GM12872 (cell line): Measurements from ENCODE around the gene CSNK1G1.

Experiments used
- TF ChIP-seq, protein P1 (sequence below): IDR thresholded peaks from 3 replicates; pipeline ENCODE4 v1.5.1; 2011; ENCODE audit warnings: low read depth, mild to moderate bottlenecking, low read length, moderate library complexity; ENCODE audit not compliant: insufficient read depth

CSNK1G1 gene

DNA sequence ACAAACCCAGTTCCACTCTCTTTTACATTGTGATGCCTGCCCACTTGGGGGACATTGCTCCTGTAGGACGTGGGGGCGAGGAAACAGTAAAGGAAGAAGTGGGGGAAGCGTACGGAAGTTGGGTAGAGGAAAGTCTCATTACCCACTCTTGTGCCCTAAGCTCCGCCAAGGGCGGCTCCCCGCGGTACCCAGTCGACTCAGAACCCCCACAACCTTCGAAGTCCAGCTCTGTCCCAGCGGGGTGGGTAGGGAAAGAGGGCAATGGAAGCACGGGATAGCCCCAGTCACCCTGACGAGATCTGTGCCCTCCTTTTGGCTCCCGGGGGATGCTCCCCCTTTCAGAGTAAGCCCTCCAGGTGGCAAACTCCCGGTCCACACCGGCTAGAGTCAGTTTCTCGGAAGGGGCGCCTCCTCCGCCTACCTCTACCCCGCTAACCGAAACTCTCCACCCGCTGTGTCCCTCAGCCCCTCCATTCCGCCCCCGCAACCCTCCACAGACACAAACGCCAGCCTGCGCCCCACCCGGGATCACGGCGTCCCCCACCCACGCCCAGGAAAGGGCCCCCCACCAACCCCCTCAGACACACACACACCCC, 527 bp downstream of the CSNK1G1 start:
- TF ChIP-seq, protein P1, sequence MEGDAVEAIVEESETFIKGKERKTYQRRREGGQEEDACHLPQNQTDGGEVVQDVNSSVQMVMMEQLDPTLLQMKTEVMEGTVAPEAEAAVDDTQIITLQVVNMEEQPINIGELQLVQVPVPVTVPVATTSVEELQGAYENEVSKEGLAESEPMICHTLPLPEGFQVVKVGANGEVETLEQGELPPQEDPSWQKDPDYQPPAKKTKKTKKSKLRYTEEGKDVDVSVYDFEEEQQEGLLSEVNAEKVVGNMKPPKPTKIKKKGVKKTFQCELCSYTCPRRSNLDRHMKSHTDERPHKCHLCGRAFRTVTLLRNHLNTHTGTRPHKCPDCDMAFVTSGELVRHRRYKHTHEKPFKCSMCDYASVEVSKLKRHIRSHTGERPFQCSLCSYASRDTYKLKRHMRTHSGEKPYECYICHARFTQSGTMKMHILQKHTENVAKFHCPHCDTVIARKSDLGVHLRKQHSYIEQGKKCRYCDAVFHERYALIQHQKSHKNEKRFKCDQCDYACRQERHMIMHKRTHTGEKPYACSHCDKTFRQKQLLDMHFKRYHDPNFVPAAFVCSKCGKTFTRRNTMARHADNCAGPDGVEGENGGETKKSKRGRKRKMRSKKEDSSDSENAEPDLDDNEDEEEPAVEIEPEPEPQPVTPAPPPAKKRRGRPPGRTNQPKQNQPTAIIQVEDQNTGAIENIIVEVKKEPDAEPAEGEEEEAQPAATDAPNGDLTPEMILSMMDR = no peak

DNA sequence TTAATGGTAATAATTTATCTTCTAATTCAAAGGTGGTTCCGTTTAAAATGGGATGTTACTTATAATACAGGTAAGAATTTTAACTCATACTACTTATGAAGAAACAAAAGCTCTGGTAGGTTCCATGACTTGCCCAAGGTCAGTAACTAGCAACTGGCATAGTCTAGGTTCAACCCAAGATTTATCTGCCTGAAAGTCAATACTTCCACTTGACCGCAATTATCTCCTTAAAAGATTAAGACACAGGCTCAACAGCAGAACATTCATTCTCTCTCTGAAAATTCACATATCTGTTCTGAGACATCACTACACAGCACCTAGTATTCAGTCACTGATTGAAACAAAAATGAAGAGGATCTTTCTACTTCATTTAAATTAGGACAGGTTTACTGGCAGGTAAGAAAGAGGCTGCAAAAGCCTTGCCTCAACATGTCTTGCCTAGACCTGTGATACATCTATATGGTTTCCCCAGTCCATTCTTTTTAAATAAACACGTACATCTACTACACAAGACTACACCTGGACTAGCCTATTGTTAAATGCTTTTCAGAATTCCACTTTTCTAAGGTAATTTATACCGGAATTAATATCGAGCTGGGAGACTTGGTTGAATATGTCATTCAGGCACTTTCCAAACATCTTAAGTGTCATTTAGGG, 1.2 kb downstream of the CSNK1G1 start:
- TF ChIP-seq, protein P1 = no peak

DNA sequence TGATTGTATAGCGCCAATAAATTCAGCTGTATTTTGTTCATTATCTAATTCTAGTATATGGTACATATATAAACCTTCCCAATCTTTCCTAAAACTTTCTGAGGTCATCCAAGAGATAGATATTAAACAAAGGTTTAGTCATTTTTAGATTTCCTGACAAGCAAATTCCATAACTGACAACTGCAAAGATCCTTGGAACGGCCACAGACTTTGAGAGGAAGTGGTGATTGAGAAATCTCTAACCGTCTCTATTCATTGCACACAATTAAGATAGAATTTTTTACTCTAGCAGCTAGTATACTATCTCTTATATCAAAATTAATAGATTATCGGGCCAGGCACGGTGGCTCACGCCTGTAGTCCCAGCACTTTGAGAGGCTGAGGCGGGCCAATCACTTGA, 4.7 kb downstream of the CSNK1G1 start:
- TF ChIP-seq, protein P1 = no peak

DNA sequence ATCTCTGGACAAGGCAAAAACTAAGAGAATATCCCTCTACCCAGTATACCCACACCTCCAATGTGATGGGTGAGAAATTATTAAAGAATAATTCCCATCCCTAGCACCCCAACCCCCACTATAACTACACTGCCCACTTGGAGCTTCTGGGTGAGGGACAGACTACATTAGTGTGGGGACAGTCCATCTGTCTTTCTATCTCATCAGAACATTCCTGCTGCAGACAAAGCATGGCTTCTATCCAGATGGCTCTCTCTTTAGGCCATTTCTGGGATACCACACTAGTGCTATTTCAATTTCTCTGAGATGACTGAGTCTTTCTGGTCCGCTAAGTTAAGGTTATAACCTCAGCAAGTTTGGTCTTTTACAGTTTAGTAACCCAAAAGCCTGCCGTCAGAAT, 6.6 kb downstream of the CSNK1G1 start:
- TF ChIP-seq, protein P1 = no peak

DNA sequence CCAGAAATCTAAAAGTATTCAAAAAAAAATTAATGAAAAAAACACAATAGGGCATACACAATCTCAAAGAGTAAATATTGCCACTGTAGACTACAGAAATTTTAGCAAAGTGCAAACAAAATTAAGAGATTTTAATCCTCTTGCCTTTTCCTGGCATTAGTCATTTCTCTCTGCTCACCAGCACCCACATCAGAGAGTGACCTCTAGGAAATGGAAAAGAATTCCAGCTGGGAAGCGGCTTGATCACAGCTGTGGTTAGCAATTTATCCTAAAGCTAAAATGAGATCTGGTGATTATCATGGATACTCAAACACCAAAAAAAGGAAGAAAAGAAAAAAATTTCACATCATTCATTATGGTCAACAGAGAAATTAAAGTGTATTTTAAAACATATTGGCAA, 7.5 kb downstream of the CSNK1G1 start:
- TF ChIP-seq, protein P1 = no peak

DNA sequence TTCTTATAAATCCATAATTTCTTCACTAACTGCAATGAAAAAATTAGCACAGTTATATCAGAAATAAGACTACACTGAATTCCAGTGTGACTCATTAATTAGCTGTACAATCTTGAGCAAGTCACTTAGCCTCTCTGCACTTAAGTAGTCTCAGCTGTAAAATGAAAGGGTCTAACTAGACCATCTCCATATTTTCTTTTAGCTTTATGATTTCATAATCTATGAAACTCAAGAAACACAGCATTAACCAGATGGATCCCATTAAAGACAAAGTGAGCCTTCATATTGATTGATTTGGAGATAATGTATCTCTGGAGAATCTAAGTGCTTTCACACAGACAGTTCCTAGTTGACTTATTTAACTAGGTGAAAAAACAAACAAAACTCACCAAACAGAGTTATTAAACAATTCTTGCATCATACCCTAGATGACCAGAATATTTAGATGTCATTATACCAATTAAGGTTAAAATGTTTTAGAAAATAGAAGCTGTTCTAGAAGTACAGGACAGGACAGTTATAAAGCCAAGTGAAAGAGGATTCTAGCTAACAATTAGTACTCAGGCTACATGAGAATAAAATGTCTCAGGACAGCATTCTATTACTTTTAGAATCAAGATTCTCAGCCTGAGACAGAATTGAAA, 11.2 kb downstream of the CSNK1G1 start:
- TF ChIP-seq, protein P1 = no peak

DNA sequence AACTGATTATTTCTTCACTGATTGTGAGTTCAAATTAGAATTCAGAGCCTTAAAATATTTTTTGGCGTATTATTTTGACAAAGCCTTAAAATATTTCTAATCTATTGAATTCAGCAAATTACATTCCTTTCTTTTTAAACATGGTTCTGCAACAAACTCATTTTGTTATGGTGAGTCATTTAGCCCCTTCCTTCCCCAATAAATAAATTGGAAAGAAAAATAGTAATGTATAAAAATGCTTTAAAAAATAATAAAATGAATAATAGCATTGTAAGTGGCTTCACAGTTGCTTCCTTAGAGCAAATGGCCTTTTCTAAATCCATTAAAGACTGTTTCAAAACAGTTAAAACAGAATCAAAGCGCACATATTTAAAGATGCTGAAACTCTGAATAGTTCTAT, 12.1 kb downstream of the CSNK1G1 start:
- TF ChIP-seq, protein P1 = no peak
